T-helper 2 cell treated with Interferon-gamma antibody and Interleukin-4, amounts not matched to agents 5 μg/mL and 100 μg/mL, for 36 hours (primary cell): ENCODE measurements around the gene PPP1R2C.

ENCODE experiments used
- DNase-seq: peaks from one replicate; pipeline ENCODE4 v3.0.0; 2021; ENCODE audit warnings: low spot score
- H3K27ac Mint-ChIP-seq: one replicate; pipeline ENCODE4 v1.8.0; 2021; ENCODE audit warnings: mild to moderate bottlenecking, mixed read lengths
- H3K27me3 Mint-ChIP-seq: one replicate; pipeline ENCODE4 v1.8.0; 2021; ENCODE audit warnings: low read depth, mixed read lengths
- H3K36me3 Mint-ChIP-seq: one replicate; pipeline ENCODE4 v1.8.0; 2021; ENCODE audit warnings: low read depth, mixed read lengths
- H3K4me1 Mint-ChIP-seq: one replicate; pipeline ENCODE4 v1.8.0; 2021; ENCODE audit warnings: low read depth, mixed read lengths
- H3K4me3 Mint-ChIP-seq: one replicate; pipeline ENCODE4 v1.8.0; 2022; ENCODE audit warnings: mild to moderate bottlenecking, moderate library complexity, mixed read lengths
- H3K9me3 Mint-ChIP-seq: one replicate; pipeline ENCODE4 v1.8.0; 2021; ENCODE audit warnings: mixed read lengths

Gene PPP1R2C

GRCh38 chrX:42771506-42772335 is 6.2 kb downstream of the PPP1R2C start:
- no peaks in the 10 kb centered on the region for H3K4me1 Mint-ChIP-seq
- no peak overlapping the region for H3K27ac Mint-ChIP-seq
- no peak overlapping the region for H3K4me3 Mint-ChIP-seq
- no peaks in the 10 kb centered on the region for H3K9me3 Mint-ChIP-seq
- DNase-seq: no peak
- no peaks in the 10 kb centered on the region for H3K27me3 Mint-ChIP-seq
- no peaks in the 10 kb centered on the region for H3K36me3 Mint-ChIP-seq

- H3K9me3 Mint-ChIP-seq: no peaks in the 10 kb centered on the region
- no peaks in the 10 kb centered on the region for H3K4me1 Mint-ChIP-seq
- no peaks in the 10 kb centered on the region for H3K27me3 Mint-ChIP-seq
- DNase-seq: no peak
- H3K27ac Mint-ChIP-seq: no peak overlapping the region
- H3K36me3 Mint-ChIP-seq: no peaks in the 10 kb centered on the region
- H3K4me3 Mint-ChIP-seq: no peak overlapping the region
Observed at GRCh38 chrX:42770566-42770965, 7.4 kb downstream of the PPP1R2C start.

- DNase-seq: no peak
- no peak overlapping the region for H3K4me3 Mint-ChIP-seq
- no peak overlapping the region for H3K27ac Mint-ChIP-seq
Observed at GRCh38 chrX:42759881-42760280, 18.1 kb downstream of the PPP1R2C start.

GRCh38 chrX:42755815-42756214 is 22.1 kb downstream of the PPP1R2C start:
- Mint-ChIP-seq H3K9me3 (no peaks in the 10 kb centered on the region), H3K36me3 (no peaks in the 10 kb centered on the region), H3K4me1 (no peaks in the 10 kb centered on the region), H3K27ac (no peak overlapping the region), H3K4me3 (no peak overlapping the region), H3K27me3 (no peaks in the 10 kb centered on the region)
- DNase-seq: no peak

More at GRCh38 chrX:42759881-42760280, 18.1 kb downstream of the PPP1R2C start:
- Mint-ChIP-seq H3K9me3 (peaks cover 5% of the 10 kb centered on the region), H3K4me1 (no peaks in the 10 kb centered on the region), H3K36me3 (no peaks in the 10 kb centered on the region), H3K27me3 (no peaks in the 10 kb centered on the region)

GRCh38 chrX:42754603-42755002 is 23.4 kb downstream of the PPP1R2C start:
- H3K36me3 Mint-ChIP-seq: no peaks in the 10 kb centered on the region
- H3K27ac Mint-ChIP-seq: no peak overlapping the region
- DNase-seq: no peak
- H3K4me1 Mint-ChIP-seq: no peaks in the 10 kb centered on the region
- no peaks in the 10 kb centered on the region for H3K27me3 Mint-ChIP-seq
- no peaks in the 10 kb centered on the region for H3K9me3 Mint-ChIP-seq
- no peak overlapping the region for H3K4me3 Mint-ChIP-seq

- Mint-ChIP-seq H3K4me1 (no peaks in the 10 kb centered on the region), H3K36me3 (no peaks in the 10 kb centered on the region), H3K27me3 (no peaks in the 10 kb centered on the region), H3K9me3 (no peaks in the 10 kb centered on the region), H3K27ac (no peak overlapping the region), H3K4me3 (no peak overlapping the region)
- no peak for DNase-seq
Observed at GRCh38 chrX:42754115-42754514, 23.8 kb downstream of the PPP1R2C start.

GRCh38 chrX:42752730-42753129 is 25.2 kb downstream of the PPP1R2C start:
- H3K4me1 Mint-ChIP-seq: no peaks in the 10 kb centered on the region
- H3K27me3 Mint-ChIP-seq: no peaks in the 10 kb centered on the region
- H3K4me3 Mint-ChIP-seq: no peak overlapping the region
- no peaks in the 10 kb centered on the region for H3K36me3 Mint-ChIP-seq
- no peak for DNase-seq
- no peak overlapping the region for H3K27ac Mint-ChIP-seq
- no peaks in the 10 kb centered on the region for H3K9me3 Mint-ChIP-seq

GRCh38 chrX:42751573-42751972 is 26.4 kb downstream of the PPP1R2C start:
- no peak for DNase-seq
- Mint-ChIP-seq H3K36me3 (no peaks in the 10 kb centered on the region), H3K4me1 (no peaks in the 10 kb centered on the region), H3K4me3 (no peak overlapping the region), H3K9me3 (no peaks in the 10 kb centered on the region), H3K27ac (no peak overlapping the region), H3K27me3 (no peaks in the 10 kb centered on the region)

GRCh38 chrX:42748067-42748850 is 29.7 kb downstream of the PPP1R2C start:
- Mint-ChIP-seq H3K4me3 (no peak overlapping the region), H3K27ac (no peak overlapping the region), H3K36me3 (no peaks in the 10 kb centered on the region), H3K9me3 (no peaks in the 10 kb centered on the region), H3K4me1 (no peaks in the 10 kb centered on the region), H3K27me3 (no peaks in the 10 kb centered on the region)
- no peak for DNase-seq

GRCh38 chrX:42746606-42747005 is 31.4 kb downstream of the PPP1R2C start:
- Mint-ChIP-seq H3K4me1 (no peaks in the 10 kb centered on the region), H3K4me3 (no peak overlapping the region), H3K27me3 (no peaks in the 10 kb centered on the region), H3K27ac (no peak overlapping the region), H3K36me3 (no peaks in the 10 kb centered on the region), H3K9me3 (no peaks in the 10 kb centered on the region)
- DNase-seq: no peak

- Mint-ChIP-seq H3K36me3 (no peaks in the 10 kb centered on the region), H3K27ac (no peak overlapping the region), H3K4me1 (no peaks in the 10 kb centered on the region), H3K9me3 (no peaks in the 10 kb centered on the region), H3K27me3 (no peaks in the 10 kb centered on the region), H3K4me3 (no peak overlapping the region)
- no peak for DNase-seq
Observed at GRCh38 chrX:42740456-42740855, 37.5 kb downstream of the PPP1R2C start.

GRCh38 chrX:42739741-42740140 is 38.2 kb downstream of the PPP1R2C start:
- no peak overlapping the region for H3K27ac Mint-ChIP-seq
- H3K36me3 Mint-ChIP-seq: no peaks in the 10 kb centered on the region
- no peak overlapping the region for H3K4me3 Mint-ChIP-seq

GRCh38 chrX:42739258-42739657 is 38.7 kb downstream of the PPP1R2C start:
- DNase-seq: no peak
- no peak overlapping the region for H3K27ac Mint-ChIP-seq
- H3K4me1 Mint-ChIP-seq: no peaks in the 10 kb centered on the region
- H3K4me3 Mint-ChIP-seq: no peak overlapping the region
- H3K27me3 Mint-ChIP-seq: no peaks in the 10 kb centered on the region
- H3K36me3 Mint-ChIP-seq: no peaks in the 10 kb centered on the region
- H3K9me3 Mint-ChIP-seq: no peaks in the 10 kb centered on the region

More at GRCh38 chrX:42739741-42740140, 38.2 kb downstream of the PPP1R2C start:
- H3K9me3 Mint-ChIP-seq: no peaks in the 10 kb centered on the region
- DNase-seq: no peak
- no peaks in the 10 kb centered on the region for H3K4me1 Mint-ChIP-seq
- H3K27me3 Mint-ChIP-seq: no peaks in the 10 kb centered on the region

- H3K27me3 Mint-ChIP-seq: no peaks in the 10 kb centered on the region
- DNase-seq: no peak
- H3K9me3 Mint-ChIP-seq: no peaks in the 10 kb centered on the region
- no peak overlapping the region for H3K4me3 Mint-ChIP-seq
- no peaks in the 10 kb centered on the region for H3K36me3 Mint-ChIP-seq
- H3K4me1 Mint-ChIP-seq: no peaks in the 10 kb centered on the region
- no peak overlapping the region for H3K27ac Mint-ChIP-seq
Observed at GRCh38 chrX:42738552-42738951, 39.4 kb downstream of the PPP1R2C start.
